H9 (cell line): ENCODE measurements around the gene POLR2L. TPM values are rescaled to one million over a fixed set of nuclear protein-coding genes. Genes with fewer than 3 reads are reported as not detected.
A peak's percentile ranks its signal among the peaks of the same experiment; 100 is the strongest.

Source experiments
- DNase-seq: peaks from one replicate; pipeline ENCODE4 v3.0.0-alpha.2; 2017
- H2AFZ ChIP-seq: one replicate; pipeline ENCODE4 v1.6.1; 2013; ENCODE audit warnings: mild to moderate bottlenecking, low read length, control low read depth, moderate library complexity
- H2AK5ac ChIP-seq: 2 replicates; pipeline ENCODE4 v1.6.1; 2013; ENCODE audit warnings: low read length, control low read depth, mixed read lengths; ENCODE audit not compliant: insufficient read length
- H2BK120ac ChIP-seq: one replicate; pipeline ENCODE4 v1.6.1; 2013; ENCODE audit warnings: low read depth, mild to moderate bottlenecking, low read length, control low read depth, inconsistent platforms; ENCODE audit not compliant: poor library complexity, severe bottlenecking
- H2BK12ac ChIP-seq: 2 replicates; pipeline ENCODE4 v1.6.1; 2013; ENCODE audit warnings: low read length, control low read depth, mixed read lengths, low read depth; ENCODE audit not compliant: insufficient read length
- H2BK15ac ChIP-seq: 2 replicates; pipeline ENCODE4 v1.6.1; 2013; ENCODE audit warnings: low read depth, low read length, control low read depth
- H2BK20ac ChIP-seq: one replicate; pipeline ENCODE4 v1.6.1; 2013; ENCODE audit warnings: low read depth, mild to moderate bottlenecking, low read length, control low read depth, inconsistent platforms; ENCODE audit not compliant: poor library complexity, severe bottlenecking
- H2BK5ac ChIP-seq: 2 replicates; pipeline ENCODE4 v1.6.1; 2013; ENCODE audit warnings: low read length, control low read depth, mixed read lengths; ENCODE audit not compliant: insufficient read length
- H3K14ac ChIP-seq: 2 replicates; pipeline ENCODE4 v1.6.1; 2013; ENCODE audit warnings: low read length, control low read depth; ENCODE audit not compliant: insufficient read depth
- H3K18ac ChIP-seq: 2 replicates; pipeline ENCODE4 v1.6.1; 2013; ENCODE audit warnings: low read depth, mild to moderate bottlenecking, mixed read lengths, low read length, control low read depth; ENCODE audit not compliant: insufficient read length
- H3K23ac ChIP-seq: 2 replicates; pipeline ENCODE4 v1.6.1; 2013; ENCODE audit warnings: low read length, control low read depth, mixed read lengths, low read depth; ENCODE audit not compliant: insufficient read length
- H3K23me2 ChIP-seq: 2 replicates; pipeline ENCODE4 v1.6.1; 2013; ENCODE audit warnings: low read depth, mild to moderate bottlenecking, mixed read lengths, low read length, control low read depth; ENCODE audit not compliant: insufficient read length, poor library complexity, severe bottlenecking
- H3K27ac ChIP-seq: 2 replicates; pipeline ENCODE4 v1.5.1; 2013; ENCODE audit warnings: low read length, control low read depth, mixed read lengths, low read depth; ENCODE audit not compliant: insufficient read length
- H3K27me3 ChIP-seq: 2 replicates; pipeline ENCODE4 v1.6.1; 2013; ENCODE audit warnings: low read length, control low read depth, inconsistent platforms; ENCODE audit not compliant: insufficient read depth
- H3K4ac ChIP-seq: 2 replicates; pipeline ENCODE4 v1.6.1; 2013; ENCODE audit warnings: low read depth, mild to moderate bottlenecking, control low read depth, inconsistent platforms, low read length, moderate library complexity
- H3K4me1 ChIP-seq: 2 replicates; pipeline ENCODE4 v1.6.1; 2013; ENCODE audit warnings: low read length, control low read depth, inconsistent platforms; ENCODE audit not compliant: insufficient read depth
- H3K4me2 ChIP-seq: 2 replicates; pipeline ENCODE4 v1.6.1; 2013; ENCODE audit warnings: low read length, control low read depth, mixed read lengths; ENCODE audit not compliant: insufficient read length, insufficient read depth
- H3K56ac ChIP-seq: 2 replicates; pipeline ENCODE4 v1.6.1; 2013; ENCODE audit warnings: low read depth, mild to moderate bottlenecking, mixed read lengths, low read length, control low read depth; ENCODE audit not compliant: insufficient read length
- H3K79me1 ChIP-seq: 2 replicates; pipeline ENCODE4 v1.6.1; 2013; ENCODE audit warnings: low read depth, mild to moderate bottlenecking, moderate library complexity, low read length, control low read depth, inconsistent platforms; ENCODE audit not compliant: insufficient read depth, poor library complexity, severe bottlenecking
- H3K79me2 ChIP-seq: 2 replicates; pipeline ENCODE4 v1.6.1; 2013; ENCODE audit warnings: low read length, control low read depth, inconsistent platforms; ENCODE audit not compliant: insufficient read depth
- H3K9ac ChIP-seq: 2 replicates; pipeline ENCODE4 v1.6.1; 2013; ENCODE audit warnings: low read length, control low read depth, mixed read lengths; ENCODE audit not compliant: insufficient read length; ENCODE audit errors: extremely low read depth
- H3K9me3 ChIP-seq: one replicate; pipeline ENCODE4 v1.6.1; 2013; ENCODE audit warnings: low read depth, low read length, inconsistent platforms; ENCODE audit not compliant: control insufficient read depth
- H3T11ph ChIP-seq: one replicate; pipeline ENCODE4 v1.6.1; 2013; ENCODE audit warnings: mild to moderate bottlenecking, low read length, control low read depth, inconsistent platforms
- H4K20me1 ChIP-seq: one replicate; pipeline ENCODE4 v1.6.1; 2013; ENCODE audit not compliant: control insufficient read depth, insufficient read length, insufficient read depth
- H4K5ac ChIP-seq: 2 replicates; pipeline ENCODE4 v1.6.1; 2013; ENCODE audit warnings: low read depth, mild to moderate bottlenecking, mixed read lengths, low read length, control low read depth; ENCODE audit not compliant: insufficient read length
- H4K8ac ChIP-seq: replicated peaks from 2 replicates; pipeline ENCODE4 v1.6.1; 2013; ENCODE audit warnings: low read length, control low read depth, mixed read lengths, low read depth; ENCODE audit not compliant: insufficient read length
- H4K91ac ChIP-seq: 2 replicates; pipeline ENCODE4 v1.6.1; 2013; ENCODE audit warnings: low read depth, mild to moderate bottlenecking, moderate library complexity, mixed read lengths, low read length, control low read depth; ENCODE audit not compliant: insufficient read length
- H3K27ac Mint-ChIP-seq, 3 experiments: 2 replicates in 2 of 3; 3 replicates in 1 of 3; pipeline ENCODE4 v1.8.0; 2020 to 2021; ENCODE audit warnings: mixed read lengths in 3 of 3, mild to moderate bottlenecking in 1 of 3, moderate library complexity in 1 of 3
- H3K27me3 Mint-ChIP-seq: 2 replicates; pipeline ENCODE4 v1.8.0; 2021; ENCODE audit warnings: low read depth, mild to moderate bottlenecking, moderate library complexity, mixed read lengths
- H3K36me3 Mint-ChIP-seq, 3 experiments: 2 replicates in 2 of 3; 3 replicates in 1 of 3; pipeline ENCODE4 v1.8.0; 2020 to 2021; ENCODE audit warnings: low read depth in 3 of 3, mixed read lengths in 3 of 3; ENCODE audit not compliant: insufficient read depth in 1 of 3
- H3K4me1 Mint-ChIP-seq, 2 experiments: 2 replicates each; pipeline ENCODE4 v1.8.0; 2020; ENCODE audit warnings: mixed read lengths in 2 of 2
- H3K4me3 Mint-ChIP-seq, 2 experiments: 2 replicates in 1 of 2; 3 replicates in 1 of 2; pipeline ENCODE4 v1.8.0; 2020 to 2021; ENCODE audit warnings: mild to moderate bottlenecking in 2 of 2, mixed read lengths in 2 of 2, moderate library complexity in 1 of 2
- H3K9me3 Mint-ChIP-seq, 2 experiments: 2 replicates in 1 of 2; 3 replicates in 1 of 2; pipeline ENCODE4 v1.8.0; 2020; ENCODE audit warnings: mild to moderate bottlenecking in 2 of 2, mixed read lengths in 2 of 2, moderate library complexity in 1 of 2
- WGBS: extraction: QIAGEN DNeasy Blood & Tissue Kit; methylation state at CpG from one replicate; pipeline ENCODE4 v1.1.7; 2013; ENCODE audit warnings: missing lambda C conversion rate, low lambda C conversion rate, mixed read lengths; ENCODE audit not compliant: insufficient read length; ENCODE audit errors: extremely low coverage; 5-methylcytosine and 5-hydroxymethylcytosine counted together
- total RNA-seq: library from RNA; stranded (reverse); gene quantifications from 2 replicates; pipeline ENCODE4 v1.2.1, GENCODE V29; 2021
- TF ChIP-seq, protein P1 (sequence below): fragments of 200-600 bp; sonication (generic); conservative IDR thresholded peaks from 3 replicates; pipeline ENCODE4 v1.8.0; 2021; ENCODE audit warnings: antibody characterized with exemption, mild to moderate bottlenecking

POLR2L gene
- total RNA-seq, 1 experiment from 2014 or later, result 135 TPM

DNA sequence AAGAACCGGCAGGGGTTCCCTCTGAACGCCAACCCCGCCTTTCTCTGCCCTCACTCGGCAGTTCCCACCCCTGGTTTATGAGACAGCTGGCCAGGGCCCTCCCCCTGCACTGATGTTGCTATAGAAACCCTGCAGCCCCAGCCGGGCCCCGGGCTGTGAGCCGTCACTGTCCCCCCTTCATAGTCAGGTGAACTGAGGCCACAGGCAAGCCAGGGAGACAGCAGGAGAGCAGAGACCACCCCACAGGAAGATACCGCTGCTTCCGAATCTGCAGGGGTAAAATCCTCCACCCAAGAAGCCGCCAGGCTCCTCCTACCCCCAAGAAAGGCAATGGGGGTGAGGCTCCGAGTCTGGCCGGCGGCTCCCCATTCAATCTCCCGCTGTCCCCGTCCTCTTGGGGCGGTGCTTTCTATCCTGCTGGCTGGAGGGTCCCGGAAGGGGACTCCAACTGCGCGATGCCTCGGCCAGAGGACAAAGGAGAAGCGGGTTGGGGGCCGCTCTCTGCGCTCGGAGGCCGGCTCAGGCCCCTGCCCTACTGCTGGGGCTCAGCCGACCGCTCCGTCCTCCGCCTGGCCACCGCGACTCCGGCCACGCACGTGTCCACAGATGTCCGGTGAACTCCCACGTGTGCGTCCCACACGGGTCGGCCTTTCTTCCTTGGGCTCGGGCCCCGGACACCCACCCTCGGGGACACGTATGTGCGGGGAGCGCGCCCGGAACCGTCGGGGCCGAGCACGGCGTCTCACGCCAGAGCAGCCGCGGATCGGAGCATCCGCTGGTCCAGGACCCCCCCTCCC lies 44.8 kb downstream of the POLR2L start:
- H4K20me1 ChIP-seq, result peaks cover 2% of the 10 kb centered on the region
- H3K23me2 ChIP-seq, result peaks cover 9% of the 10 kb centered on the region
- H4K91ac ChIP-seq, result no peak overlapping the region
- peak overlapping the region; percentile 36 for H3K9ac ChIP-seq
- no peaks in the 10 kb centered on the region for H3K79me2 ChIP-seq
- no peaks in the 10 kb centered on the region; the same call in 1 of the 2 replicates for H3K4me1 ChIP-seq
- H3K4ac ChIP-seq, result no peak overlapping the region
- H3K79me1 ChIP-seq, result no peaks in the 10 kb centered on the region
- H3K27ac Mint-ChIP-seq, result peak overlapping the region in 1 of 3 experiments; percentile 89; a peak in 2 of 7 replicates
- H4K8ac ChIP-seq, result no peak overlapping the region
- TF ChIP-seq, protein P1, sequence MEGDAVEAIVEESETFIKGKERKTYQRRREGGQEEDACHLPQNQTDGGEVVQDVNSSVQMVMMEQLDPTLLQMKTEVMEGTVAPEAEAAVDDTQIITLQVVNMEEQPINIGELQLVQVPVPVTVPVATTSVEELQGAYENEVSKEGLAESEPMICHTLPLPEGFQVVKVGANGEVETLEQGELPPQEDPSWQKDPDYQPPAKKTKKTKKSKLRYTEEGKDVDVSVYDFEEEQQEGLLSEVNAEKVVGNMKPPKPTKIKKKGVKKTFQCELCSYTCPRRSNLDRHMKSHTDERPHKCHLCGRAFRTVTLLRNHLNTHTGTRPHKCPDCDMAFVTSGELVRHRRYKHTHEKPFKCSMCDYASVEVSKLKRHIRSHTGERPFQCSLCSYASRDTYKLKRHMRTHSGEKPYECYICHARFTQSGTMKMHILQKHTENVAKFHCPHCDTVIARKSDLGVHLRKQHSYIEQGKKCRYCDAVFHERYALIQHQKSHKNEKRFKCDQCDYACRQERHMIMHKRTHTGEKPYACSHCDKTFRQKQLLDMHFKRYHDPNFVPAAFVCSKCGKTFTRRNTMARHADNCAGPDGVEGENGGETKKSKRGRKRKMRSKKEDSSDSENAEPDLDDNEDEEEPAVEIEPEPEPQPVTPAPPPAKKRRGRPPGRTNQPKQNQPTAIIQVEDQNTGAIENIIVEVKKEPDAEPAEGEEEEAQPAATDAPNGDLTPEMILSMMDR, result no peak
- peak; percentile 81 for DNase-seq
- no peak overlapping the region for H2AFZ ChIP-seq
- H3K9me3 Mint-ChIP-seq, result no peaks in the 10 kb centered on the region
- WGBS, result no CpG with 5 or more reads among the region's 57 CpGs
- H3K27me3 ChIP-seq, result no peaks in the 10 kb centered on the region
- H3K27me3 Mint-ChIP-seq, result no peaks in the 10 kb centered on the region
- peak overlapping the region; percentile 75 to 87 for H3K4me3 Mint-ChIP-seq
- peak overlapping the region; percentile 37; the same call in 1 of the 2 replicates for H3K14ac ChIP-seq
- no peak overlapping the region for H2BK12ac ChIP-seq
- H3K56ac ChIP-seq, result no peak overlapping the region
- peaks cover 0 to 15% (median 11%) of the 10 kb centered on the region in 3 experiments; a peak in 4 of 7 replicates for H3K36me3 Mint-ChIP-seq
- no peak overlapping the region for H2BK5ac ChIP-seq
- no peak overlapping the region for H2BK120ac ChIP-seq
- peak overlapping the region; percentile 28 for H3K18ac ChIP-seq
- no peak overlapping the region for H3K23ac ChIP-seq
- no peak overlapping the region for H2BK15ac ChIP-seq
- no peak overlapping the region for H4K5ac ChIP-seq
- peak overlapping the region; percentile 72 for H3K4me2 ChIP-seq
- peaks cover 8 to 18% of the 10 kb centered on the region in 2 experiments for H3K4me1 Mint-ChIP-seq
- no peak overlapping the region for H3K27ac ChIP-seq
- H3K9me3 ChIP-seq, result no peaks in the 10 kb centered on the region
- H2AK5ac ChIP-seq, result no peak overlapping the region
- no peak overlapping the region for H2BK20ac ChIP-seq
- no peak overlapping the region for H3T11ph ChIP-seq
